Activated naive CD4-positive, alpha-beta T cell treated with anti-CD3 and anti-CD28 coated beads, Interleukin-2, amount 50 U/mL, for 72 hours (primary cell): ENCODE measurements around the gene FAM228A. TPM values are rescaled to one million over a fixed set of nuclear protein-coding genes. Genes with fewer than 3 reads are reported as not detected.
A peak's percentile ranks its signal among the peaks of the same experiment; 100 is the strongest.
"Not testable (repeated sequence)": the region's sequence is repeated elsewhere in the genome, so short reads cannot be mapped to it uniquely, and the experiment has no call there.

Experiments used
- ATAC-seq, 2 donors: fragments of 150-1000 bp; cut with Tn5 transposase; 2 replicates each; pipeline ENCODE4 v1.10.0; 2021; ENCODE audit warnings: mild to moderate bottlenecking in 2 of 2, moderate library complexity in 2 of 2
- DNase-seq, 2 donors: peaks; one replicate each; pipeline ENCODE4 v3.0.0; 2021 to 2022; ENCODE audit warnings: low spot score in 2 of 2
- H3K27ac Mint-ChIP-seq, 2 donors: one replicate each; pipeline ENCODE4 v1.8.0; 2022; ENCODE audit warnings: mild to moderate bottlenecking in 2 of 2, mixed read lengths in 2 of 2
- H3K36me3 Mint-ChIP-seq, 2 donors: one replicate each; pipeline ENCODE4 v1.8.0; 2022; ENCODE audit warnings: mixed read lengths in 2 of 2
- H3K9me3 Mint-ChIP-seq, 2 donors: one replicate each; pipeline ENCODE4 v1.8.0; 2022; ENCODE audit warnings: mixed read lengths in 2 of 2
- total RNA-seq, 2 donors: library from RNA; stranded (reverse); gene quantifications; one replicate each; pipeline ENCODE4 v1.2.3, GENCODE V29; 2022

FAM228A gene
- total RNA-seq, 2 donors from 2014 or later = 0.14 to 0.30 TPM

- ATAC-seq (no peak), DNase-seq (no peak)
- Mint-ChIP-seq H3K27ac (peak overlapping the region in 1 of 2 donors; percentile 17), H3K36me3 (no peaks in the 10 kb centered on the region), H3K9me3 (no peaks in the 10 kb centered on the region)
These were observed 7.0 kb downstream of the FAM228A start for GRCh38 chr2:24181849-24182248.

- H3K9me3 Mint-ChIP-seq = no peaks in the 10 kb centered on the region
- H3K27ac Mint-ChIP-seq = no peak overlapping the region
- DNase-seq (no peak), ATAC-seq (no peak)
- peaks cover 0 to 2% of the 10 kb centered on the region in 2 donors for H3K36me3 Mint-ChIP-seq
These were observed 7.7 kb downstream of the FAM228A start for GRCh38 chr2:24182507-24182906.

GRCh38 chr2:24183366-24184069 is 8.7 kb downstream of the FAM228A start:
- ATAC-seq = no peak
- Mint-ChIP-seq H3K36me3 (peaks cover 0 to 4% of the 10 kb centered on the region in 2 donors), H3K27ac (no peak overlapping the region), H3K9me3 (no peaks in the 10 kb centered on the region)
- DNase-seq = no peak

- ATAC-seq (no peak), DNase-seq (no peak)
- H3K36me3 Mint-ChIP-seq = peaks cover 0 to 4% of the 10 kb centered on the region in 2 donors
- H3K27ac Mint-ChIP-seq = peak overlapping the region in 1 of 2 donors; percentile 11
- peaks cover 0 to 5% of the 10 kb centered on the region in 2 donors for H3K9me3 Mint-ChIP-seq
These were observed 14.7 kb downstream of the FAM228A start for GRCh38 chr2:24189551-24189950.

- Mint-ChIP-seq H3K36me3 (peaks cover 0 to 4% of the 10 kb centered on the region in 2 donors), H3K9me3 (peaks cover 0 to 5% of the 10 kb centered on the region in 2 donors), H3K27ac (no peak overlapping the region)
- DNase-seq (no peak), ATAC-seq (no peak)
These were observed 15.7 kb downstream of the FAM228A start for GRCh38 chr2:24190503-24190902.

- ATAC-seq = no peak
- peaks cover 0 to 4% of the 10 kb centered on the region in 2 donors for H3K36me3 Mint-ChIP-seq
- DNase-seq = no peak
- H3K27ac Mint-ChIP-seq = no peak overlapping the region
- H3K9me3 Mint-ChIP-seq = peaks cover 0 to 5% of the 10 kb centered on the region in 2 donors
These were observed 16.3 kb downstream of the FAM228A start for GRCh38 chr2:24191156-24191555.

- Mint-ChIP-seq H3K27ac (no peak overlapping the region), H3K36me3 (peaks cover 4 to 6% of the 10 kb centered on the region in 2 donors), H3K9me3 (peaks cover 6 to 11% of the 10 kb centered on the region in 2 donors)
- DNase-seq (no peak), ATAC-seq (no peak)
These were observed 17.0 kb downstream of the FAM228A start for GRCh38 chr2:24191848-24192247.

- ATAC-seq, H3K27ac Mint-ChIP-seq, DNase-seq: not testable (repeated sequence)
- peaks cover 8 to 19% of the 10 kb centered on the region in 2 donors for H3K9me3 Mint-ChIP-seq
- peaks cover 0 to 22% of the 10 kb centered on the region in 2 donors for H3K36me3 Mint-ChIP-seq
These were observed 22.4 kb downstream of the FAM228A start for GRCh38 chr2:24197213-24197612.

GRCh38 chr2:24199968-24200590 is 25.2 kb downstream of the FAM228A start:
- peaks cover 5 to 29% of the 10 kb centered on the region in 2 donors for H3K36me3 Mint-ChIP-seq
- ATAC-seq (no peak), DNase-seq (no peak)
- H3K9me3 Mint-ChIP-seq = peaks cover 8 to 14% of the 10 kb centered on the region in 2 donors
- no peak overlapping the region for H3K27ac Mint-ChIP-seq

- Mint-ChIP-seq H3K36me3 (peaks cover 5 to 29% of the 10 kb centered on the region in 2 donors), H3K9me3 (peaks cover 8 to 14% of the 10 kb centered on the region in 2 donors), H3K27ac (no peak overlapping the region)
- DNase-seq = no peak
- no peak for ATAC-seq
These were observed 25.9 kb downstream of the FAM228A start for GRCh38 chr2:24200799-24201198.

- Mint-ChIP-seq H3K9me3 (no peaks in the 10 kb centered on the region), H3K27ac (peak overlapping the region in 1 of 2 donors; percentile 20), H3K36me3 (peaks cover 5 to 9% of the 10 kb centered on the region in 2 donors)
- DNase-seq (no peak), ATAC-seq (no peak)
These were observed 28.4 kb downstream of the FAM228A start for GRCh38 chr2:24203029-24203786.

- DNase-seq (no peak), ATAC-seq (no peak)
- Mint-ChIP-seq H3K9me3 (no peaks in the 10 kb centered on the region), H3K27ac (peak overlapping the region in 1 of 2 donors; percentile 20), H3K36me3 (peaks cover 5 to 9% of the 10 kb centered on the region in 2 donors)
These were observed 28.9 kb downstream of the FAM228A start for GRCh38 chr2:24203787-24204150.

GRCh38 chr2:24204505-24204904 is 29.7 kb downstream of the FAM228A start:
- H3K9me3 Mint-ChIP-seq = no peaks in the 10 kb centered on the region

GRCh38 chr2:24205131-24205530 is 30.3 kb downstream of the FAM228A start:
- no peak for ATAC-seq
- Mint-ChIP-seq H3K9me3 (no peaks in the 10 kb centered on the region), H3K36me3 (peaks cover 5 to 18% of the 10 kb centered on the region in 2 donors)

More at GRCh38 chr2:24204505-24204904, 29.7 kb downstream of the FAM228A start:
- no peak for DNase-seq
- ATAC-seq = no peak
- H3K27ac Mint-ChIP-seq = no peak overlapping the region
- H3K36me3 Mint-ChIP-seq = peaks cover 5 to 17% of the 10 kb centered on the region in 2 donors

GRCh38 chr2:24206242-24206641 is 31.4 kb downstream of the FAM228A start:
- H3K9me3 Mint-ChIP-seq = no peaks in the 10 kb centered on the region
- no peak for DNase-seq
- ATAC-seq = no peak
- peaks cover 5 to 22% of the 10 kb centered on the region in 2 donors for H3K36me3 Mint-ChIP-seq
- peak overlapping the region; percentile 47 to 77 for H3K27ac Mint-ChIP-seq

More at GRCh38 chr2:24205131-24205530, 30.3 kb downstream of the FAM228A start:
- H3K27ac Mint-ChIP-seq = no peak overlapping the region
- no peak for DNase-seq

- Mint-ChIP-seq H3K36me3 (peaks cover 5 to 24% of the 10 kb centered on the region in 2 donors), H3K9me3 (no peaks in the 10 kb centered on the region), H3K27ac (peak overlapping the region; percentile 9 to 62)
- DNase-seq (no peak), ATAC-seq (no peak)
These were observed 31.9 kb downstream of the FAM228A start for GRCh38 chr2:24206714-24207113.

GRCh38 chr2:24207359-24207758 is 32.5 kb downstream of the FAM228A start:
- ATAC-seq = no peak
- H3K9me3 Mint-ChIP-seq = no peaks in the 10 kb centered on the region
- peak overlapping the region; percentile 60 to 62 for H3K27ac Mint-ChIP-seq
- H3K36me3 Mint-ChIP-seq = peaks cover 5 to 24% of the 10 kb centered on the region in 2 donors
- DNase-seq = no peak
